Measurements from ENCODE around the gene OR9Q1. TPM values are rescaled to one million over a fixed set of nuclear protein-coding genes. Genes with fewer than 3 reads are reported as not detected.
"Not testable (repeated sequence)": the region's sequence is repeated elsewhere in the genome, so short reads cannot be mapped to it uniquely, and the experiment has no call there.

OR9Q1 gene, protein sequence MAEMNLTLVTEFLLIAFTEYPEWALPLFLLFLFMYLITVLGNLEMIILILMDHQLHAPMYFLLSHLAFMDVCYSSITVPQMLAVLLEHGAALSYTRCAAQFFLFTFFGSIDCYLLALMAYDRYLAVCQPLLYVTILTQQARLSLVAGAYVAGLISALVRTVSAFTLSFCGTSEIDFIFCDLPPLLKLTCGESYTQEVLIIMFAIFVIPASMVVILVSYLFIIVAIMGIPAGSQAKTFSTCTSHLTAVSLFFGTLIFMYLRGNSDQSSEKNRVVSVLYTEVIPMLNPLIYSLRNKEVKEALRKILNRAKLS
- not detected for total RNA-seq

DNA sequence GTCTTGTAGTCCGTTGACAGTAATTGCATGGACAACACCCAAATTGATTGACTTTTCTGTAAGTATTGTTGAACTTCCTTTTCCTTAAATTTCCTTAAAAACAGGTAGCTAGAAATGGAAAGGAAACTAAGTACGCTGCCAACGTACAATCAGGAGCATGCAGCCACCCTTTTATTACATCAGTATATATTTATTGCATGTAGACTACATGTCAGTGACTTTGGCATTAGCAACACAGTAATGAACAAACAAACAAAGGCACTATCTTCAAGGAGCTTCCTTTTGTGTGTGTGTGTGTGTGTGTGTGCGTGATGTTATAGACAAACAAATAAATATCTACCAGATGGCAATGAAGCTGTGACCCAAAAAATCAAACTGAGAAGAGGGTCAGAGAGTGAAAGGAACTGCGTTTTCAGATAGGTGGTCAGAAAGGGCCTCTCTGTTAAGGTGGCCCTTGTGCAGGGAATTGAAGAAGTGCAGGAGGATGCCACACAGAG lies at the start of gene OR9Q1:
Gene OR9Q1 (plus strand): TSS at position 447 of the 497 bp plus-strand sequence. CDS start 155,564 bp downstream, outside the sequence.
- ATAC-seq = no peak
- intact Hi-C loops (cut with DNase I, micrococcal nuclease) = no loop called here
- POLR2A ChIA-PET = no interaction called here
- no peak for DNase-seq
- Mint-ChIP-seq H3K27ac (no peak within 1 kb of the TSS), H3K4me3 (no peak within 1 kb of the TSS), H3K9me3 (ENCODE audit: low read depth) (no peaks in the 10 kb centered on the region), H3K27me3 (peaks cover 7% of the 10 kb centered on the region), H3K4me1 (no peaks in the 10 kb centered on the region), H3K36me3 (ENCODE audit: low read depth) (no peaks in the 10 kb centered on the region)
- CTCF ChIA-PET = no interaction called here

DNA sequence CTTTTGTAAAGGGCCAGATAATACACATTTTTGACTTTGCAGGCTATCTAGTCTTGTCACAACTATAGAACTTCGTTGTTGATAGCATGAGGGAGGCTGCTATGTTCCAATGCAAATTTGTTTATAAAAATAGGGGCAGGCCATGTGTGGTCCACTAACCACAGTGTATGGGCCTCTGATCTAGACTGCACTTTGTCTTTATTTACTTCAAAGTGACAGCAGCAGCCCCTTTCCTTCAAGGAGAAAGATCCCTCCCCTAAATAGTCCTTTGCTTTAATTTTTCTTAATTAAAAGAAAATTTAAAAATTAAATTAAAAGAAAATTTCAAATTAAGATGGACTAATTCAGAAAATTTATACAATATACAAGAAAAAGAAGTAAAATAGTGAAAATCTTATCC lies 49.5 kb upstream of the OR9Q1 start:
- ATAC-seq (no peak), DNase-seq (no peak)
- Mint-ChIP-seq H3K27ac (no peak overlapping the region), H3K27me3 (peaks cover 15% of the 10 kb centered on the region), H3K4me1 (no peaks in the 10 kb centered on the region), H3K9me3 (ENCODE audit: low read depth) (no peaks in the 10 kb centered on the region), H3K36me3 (ENCODE audit: low read depth) (no peaks in the 10 kb centered on the region), H3K4me3 (no peak overlapping the region)
- intact Hi-C loops (cut with DNase I, micrococcal nuclease) = no loop called here
- POLR2A ChIA-PET = no interaction called here
- CTCF ChIA-PET = no interaction called here

DNA sequence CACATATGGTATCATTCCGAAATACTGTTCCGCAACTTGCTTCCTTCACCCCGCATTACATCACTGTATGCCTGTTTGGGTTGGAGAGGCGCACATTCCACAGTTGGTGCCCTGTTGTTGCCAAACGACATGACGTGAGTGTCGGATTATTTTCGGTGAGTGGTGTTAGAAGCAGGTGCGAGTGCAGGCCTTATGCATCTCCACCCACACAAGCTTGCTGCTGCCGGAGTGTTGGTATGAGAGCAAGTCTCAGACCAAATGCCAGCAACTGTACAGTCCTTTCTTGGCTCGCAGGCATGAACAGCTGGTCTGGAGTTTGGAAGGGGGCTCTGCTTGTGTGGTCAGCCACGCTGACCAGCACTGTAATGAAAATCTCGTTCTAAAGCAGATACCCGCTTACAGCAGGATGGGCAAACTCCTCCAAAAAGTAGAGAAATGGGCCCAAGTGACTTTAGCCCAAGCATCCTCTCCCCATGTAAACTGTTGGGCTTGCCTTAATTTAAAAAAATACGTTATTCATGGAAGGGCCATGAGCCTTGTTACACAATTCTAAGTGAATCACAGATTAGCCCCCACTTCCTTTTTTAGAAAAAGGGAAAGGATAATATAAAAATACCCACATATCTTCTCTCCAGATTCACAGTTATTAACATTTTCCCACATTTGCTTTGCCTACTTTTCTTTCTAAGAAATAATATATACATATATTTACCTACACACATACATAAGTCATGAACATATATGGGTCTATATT lies 48.7 kb upstream of the OR9Q1 start:
- no peaks in the 10 kb centered on the region for H3K9me3 Mint-ChIP-seq (ENCODE audit: low read depth)
- DNase-seq = no peak
- no peak overlapping the region for H3K4me3 Mint-ChIP-seq
- H3K36me3 Mint-ChIP-seq (ENCODE audit: low read depth) = no peaks in the 10 kb centered on the region
- CTCF ChIA-PET = no interaction called here
- no peak overlapping the region for H3K27ac Mint-ChIP-seq
- POLR2A ChIA-PET = no interaction called here
- ATAC-seq = no peak
- no peaks in the 10 kb centered on the region for H3K4me1 Mint-ChIP-seq
- H3K27me3 Mint-ChIP-seq = peaks cover 15% of the 10 kb centered on the region
- intact Hi-C loops (cut with DNase I, micrococcal nuclease) = no loop called here

DNA sequence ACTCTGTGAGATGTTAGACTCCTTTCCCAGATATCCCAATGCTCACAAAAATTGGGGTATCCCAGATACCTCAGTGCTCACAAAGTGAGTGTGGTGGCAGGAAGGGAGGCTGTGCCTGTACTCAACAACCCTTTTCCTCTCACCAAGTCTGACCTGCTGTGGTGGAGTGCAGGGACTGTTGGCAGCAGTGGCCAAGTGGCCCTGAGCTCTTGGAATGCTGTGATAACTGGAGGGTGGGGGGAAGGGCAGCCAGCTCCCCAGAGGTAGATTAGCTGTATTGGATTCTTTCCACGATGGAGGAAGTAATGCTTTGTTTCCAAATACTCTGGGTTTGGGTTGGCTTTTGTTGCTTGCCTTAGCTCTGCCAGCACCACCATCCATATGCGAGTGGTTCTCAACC lies 46.0 kb upstream of the OR9Q1 start:
- Mint-ChIP-seq H3K36me3 (ENCODE audit: low read depth) (no peaks in the 10 kb centered on the region), H3K4me1 (no peaks in the 10 kb centered on the region), H3K27me3 (peaks cover 18% of the 10 kb centered on the region), H3K4me3 (no peak overlapping the region), H3K9me3 (ENCODE audit: low read depth) (no peaks in the 10 kb centered on the region), H3K27ac (no peak overlapping the region)
- intact Hi-C loops (cut with DNase I, micrococcal nuclease) = no loop called here
- no peak for ATAC-seq
- ChIA-PET CTCF (interaction anchor here (0.6 kb wide), 1 partner anchor 814 kb away, joined by 3 read pairs; no protein-coding TSS in a partner anchor), POLR2A (no interaction called here)
- no peak for DNase-seq

DNA sequence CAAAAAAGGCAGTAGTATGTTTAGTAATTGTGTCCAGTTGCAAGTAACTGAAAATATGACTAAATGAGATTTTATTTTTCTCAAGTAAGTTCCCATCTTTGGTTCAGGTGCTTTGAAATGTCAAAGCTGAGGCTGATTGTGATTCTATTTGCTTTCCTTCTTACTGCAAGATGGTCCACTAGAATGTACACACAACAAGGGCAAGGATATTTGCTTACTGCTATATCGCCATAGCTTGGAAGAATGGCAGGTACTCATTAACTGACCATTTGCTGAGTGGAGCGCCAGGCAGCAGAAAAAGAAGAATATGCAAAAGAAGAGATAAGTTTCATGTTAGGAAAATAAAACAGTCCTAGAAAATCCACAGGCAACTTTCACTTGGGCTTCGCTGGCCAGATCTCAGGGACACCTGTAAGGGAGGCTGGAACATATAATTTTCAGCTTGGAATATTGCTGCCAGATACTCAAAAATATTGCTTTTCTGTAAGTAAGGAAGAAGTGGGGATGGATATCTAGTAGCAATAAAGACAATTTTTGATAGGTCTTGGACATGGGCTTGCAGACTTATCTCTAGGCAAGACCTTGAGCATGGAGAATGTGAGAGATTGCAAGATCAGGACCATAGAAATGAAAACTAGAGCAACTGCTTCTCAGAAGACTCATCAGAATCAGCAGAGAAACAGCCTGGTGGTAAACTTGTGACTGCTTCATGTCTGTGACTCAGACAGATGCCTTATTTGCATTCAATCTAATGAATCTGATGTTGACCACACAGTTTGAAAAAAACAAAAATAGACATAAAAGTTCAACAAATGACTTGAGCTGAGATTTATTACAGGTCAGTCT lies 44.8 kb upstream of the OR9Q1 start:
- Mint-ChIP-seq H3K4me1 (no peaks in the 10 kb centered on the region), H3K27me3 (peaks cover 13% of the 10 kb centered on the region), H3K4me3 (no peak overlapping the region), H3K9me3 (ENCODE audit: low read depth) (no peaks in the 10 kb centered on the region), H3K36me3 (ENCODE audit: low read depth) (no peaks in the 10 kb centered on the region), H3K27ac (no peak overlapping the region)
- CTCF ChIA-PET = no interaction called here
- no peak for DNase-seq
- intact Hi-C loops (cut with DNase I, micrococcal nuclease) = no loop called here
- POLR2A ChIA-PET = no interaction called here
- ATAC-seq = no peak

GRCh38 chr11:57979532-57980079 lies 44.1 kb upstream of the OR9Q1 start:
- Mint-ChIP-seq H3K27me3 (peaks cover 14% of the 10 kb centered on the region), H3K9me3 (ENCODE audit: low read depth) (no peaks in the 10 kb centered on the region), H3K4me1 (no peaks in the 10 kb centered on the region), H3K27ac (no peak overlapping the region), H3K4me3 (no peak overlapping the region), H3K36me3 (ENCODE audit: low read depth) (no peaks in the 10 kb centered on the region)
- POLR2A ChIA-PET = no interaction called here
- ATAC-seq = no peak
- intact Hi-C loops (cut with DNase I, micrococcal nuclease) = no loop called here
- no peak for DNase-seq
- CTCF ChIA-PET = no interaction called here

GRCh38 chr11:57980201-57980600 lies 43.5 kb upstream of the OR9Q1 start:
- intact Hi-C loops (cut with DNase I, micrococcal nuclease) = no loop called here
- POLR2A ChIA-PET = no interaction called here
- H3K9me3 Mint-ChIP-seq (ENCODE audit: low read depth) = no peaks in the 10 kb centered on the region

GRCh38 chr11:57981536-57981935 lies 42.1 kb upstream of the OR9Q1 start:
- Mint-ChIP-seq H3K9me3 (ENCODE audit: low read depth) (no peaks in the 10 kb centered on the region), H3K36me3 (ENCODE audit: low read depth) (no peaks in the 10 kb centered on the region), H3K4me3 (no peak overlapping the region), H3K4me1 (no peaks in the 10 kb centered on the region), H3K27me3 (peaks cover 17% of the 10 kb centered on the region), H3K27ac (no peak overlapping the region)
- ATAC-seq = no peak
- DNase-seq = no peak
- POLR2A ChIA-PET = interaction anchor here (0.6 kb wide), 1 partner anchor 274 kb away, joined by 8 read pairs; no protein-coding TSS in a partner anchor
- CTCF ChIA-PET = no interaction called here
- intact Hi-C loops (cut with DNase I, micrococcal nuclease) = no loop called here

More at GRCh38 chr11:57980201-57980600, 43.5 kb upstream of the OR9Q1 start:
- no peak overlapping the region for H3K4me3 Mint-ChIP-seq
- no peak overlapping the region for H3K27ac Mint-ChIP-seq
- peaks cover 14% of the 10 kb centered on the region for H3K27me3 Mint-ChIP-seq
- CTCF ChIA-PET = no interaction called here
- no peak for ATAC-seq
- H3K36me3 Mint-ChIP-seq (ENCODE audit: low read depth) = no peaks in the 10 kb centered on the region
- DNase-seq = no peak
- H3K4me1 Mint-ChIP-seq = no peaks in the 10 kb centered on the region

DNA sequence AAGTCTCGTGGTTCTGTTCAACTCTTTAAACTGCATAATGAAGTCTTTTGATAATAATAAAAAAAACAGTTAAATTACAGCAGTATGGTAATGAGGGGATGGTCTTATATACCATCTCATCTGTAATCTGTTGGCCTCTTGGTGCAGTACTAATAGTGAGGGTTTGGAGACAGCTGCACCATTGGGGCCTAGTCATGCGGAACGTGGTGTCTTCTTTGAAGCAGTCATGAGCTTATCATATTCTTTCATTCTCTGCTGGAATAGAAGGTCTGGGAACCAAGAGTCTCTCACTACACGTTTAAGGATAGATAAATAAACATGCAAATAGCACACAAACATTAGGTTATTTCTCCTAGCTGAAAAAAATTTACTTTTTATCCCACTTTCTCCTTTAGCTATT lies 40.9 kb upstream of the OR9Q1 start:
- no peak for DNase-seq
- Mint-ChIP-seq H3K4me3 (no peak overlapping the region), H3K36me3 (ENCODE audit: low read depth) (no peaks in the 10 kb centered on the region), H3K27ac (no peak overlapping the region), H3K27me3 (peaks cover 18% of the 10 kb centered on the region), H3K4me1 (no peaks in the 10 kb centered on the region), H3K9me3 (ENCODE audit: low read depth) (no peaks in the 10 kb centered on the region)
- intact Hi-C loops (cut with DNase I, micrococcal nuclease) = no loop called here
- ChIA-PET CTCF (interaction anchor here (0.6 kb wide), 1 partner anchor 349 kb away, joined by 3 read pairs; no protein-coding TSS in a partner anchor), POLR2A (no interaction called here)
- ATAC-seq = no peak

- no peak for DNase-seq
- intact Hi-C loops (cut with DNase I, micrococcal nuclease) = no loop called here
- POLR2A ChIA-PET = no interaction called here
- H3K27ac Mint-ChIP-seq = no peak overlapping the region
- CTCF ChIA-PET = interaction anchor here (0.6 kb wide), 1 partner anchor 349 kb away, joined by 3 read pairs; no protein-coding TSS in a partner anchor
- H3K4me3 Mint-ChIP-seq = no peak overlapping the region
- no peak for ATAC-seq
- H3K9me3 Mint-ChIP-seq (ENCODE audit: low read depth) = no peaks in the 10 kb centered on the region
- no peaks in the 10 kb centered on the region for H3K36me3 Mint-ChIP-seq (ENCODE audit: low read depth)
- peaks cover 18% of the 10 kb centered on the region for H3K27me3 Mint-ChIP-seq
- H3K4me1 Mint-ChIP-seq = no peaks in the 10 kb centered on the region
Observed at GRCh38 chr11:57983191-57983590, 40.5 kb upstream of the OR9Q1 start.

GRCh38 chr11:57999523-57999922 lies 24.2 kb upstream of the OR9Q1 start:
- POLR2A ChIA-PET; H3K4me1 Mint-ChIP-seq; H3K27ac Mint-ChIP-seq; H3K4me3 Mint-ChIP-seq; DNase-seq; H3K9me3 Mint-ChIP-seq (ENCODE audit: low read depth); H3K36me3 Mint-ChIP-seq (ENCODE audit: low read depth); CTCF ChIA-PET; ATAC-seq; intact Hi-C loops (cut with DNase I, micrococcal nuclease): not testable (repeated sequence)
- peaks cover 12% of the 10 kb centered on the region for H3K27me3 Mint-ChIP-seq

All from activated CD4-positive, alpha-beta T cell treated with anti-CD3 and anti-CD28 coated beads for 36 hours (primary cell).